WTC11 (cell line): ENCODE results near the gene STEAP1.

ENCODE experiments used
- ATF3 ChIP-seq: sonication (generic); formaldehyde crosslinking; conservative IDR thresholded peaks from 2 replicates; pipeline ENCODE4 v1.8.1; 2022; ENCODE audit warnings: mild to moderate bottlenecking, missing genetic modification reagents
- CTCF ChIP-seq: fragments of 200-600 bp; IDR thresholded peaks from 2 replicates; pipeline ENCODE4 v1.8.0; 2022; ENCODE audit warnings: antibody characterized with exemption
- NFE2L1 ChIP-seq: sonication (generic); formaldehyde crosslinking; IDR thresholded peaks from 2 replicates; pipeline ENCODE4 v1.8.1; 2023; ENCODE audit warnings: missing genetic modification reagents

- TF ChIP-seq CTCF: no peak
- no peak for TF ChIP-seq ATF3 (CRISPR knock-in tag)
- no peak for TF ChIP-seq NFE2L1 (CRISPR knock-in tag)
These were observed 21.9 kb downstream of the STEAP1 start for GRCh38 chr7:90176195-90176594.
